Neural progenitor cell (in vitro differentiated cells): ENCODE results near the gene SLC15A3. TPM values are rescaled to one million over a fixed set of nuclear protein-coding genes. Genes with fewer than 3 reads are reported as not detected.

Experiments used
- DNase-seq: peaks from one replicate; pipeline ENCODE4 v3.0.0-alpha.2; 2016; ENCODE audit warnings: low spot score
- H2AFZ ChIP-seq: fragments of 200-600 bp; sonication (generic); replicated peaks from 2 replicates; pipeline ENCODE4 v1.6.1; 2016; ENCODE audit warnings: antibody characterized with exemption
- H3F3A ChIP-seq: fragments of 200-600 bp; sonication (generic); 2 replicates; pipeline ENCODE4 v1.6.1; 2016; ENCODE audit warnings: antibody characterized with exemption, low read depth
- H3K27ac ChIP-seq: fragments of 200-600 bp; sonication (generic); 2 replicates; pipeline ENCODE4 v1.5.1; 2016; ENCODE audit warnings: mild to moderate bottlenecking
- H3K27me3 ChIP-seq: fragments of 200-600 bp; sonication (generic); 2 replicates; pipeline ENCODE4 v1.6.1; 2016; ENCODE audit warnings: mild to moderate bottlenecking, moderate library complexity
- H3K36me3 ChIP-seq: fragments of 200-600 bp; sonication (generic); 2 replicates; pipeline ENCODE4 v1.5.1; 2016
- H3K4me1 ChIP-seq: fragments of 200-600 bp; sonication (generic); 2 replicates; pipeline ENCODE4 v1.6.1; 2016; ENCODE audit warnings: mixed run types
- H3K4me2 ChIP-seq: fragments of 200-600 bp; sonication (generic); 2 replicates; pipeline ENCODE4 v1.6.1; 2016
- H3K4me3 ChIP-seq: fragments of 200-600 bp; sonication (generic); 2 replicates; pipeline ENCODE4 v1.5.1; 2016
- H3K79me2 ChIP-seq: fragments of 200-600 bp; sonication (generic); 2 replicates; pipeline ENCODE4 v1.6.1; 2016; ENCODE audit warnings: low read depth
- H3K9ac ChIP-seq: fragments of 200-600 bp; sonication (generic); 2 replicates; pipeline ENCODE4 v1.6.1; 2016
- H3K9me3 ChIP-seq: fragments of 200-600 bp; sonication (generic); 2 replicates; pipeline ENCODE4 v1.5.1; 2016; ENCODE audit warnings: low read depth
- H4K20me1 ChIP-seq: fragments of 200-600 bp; sonication (generic); 2 replicates; pipeline ENCODE4 v1.6.1; 2016; ENCODE audit warnings: low read depth
- H3K27ac Mint-ChIP-seq: 3 replicates; pipeline ENCODE4 v1.8.0; 2021; ENCODE audit warnings: mixed read lengths
- H3K27me3 Mint-ChIP-seq: 2 replicates; pipeline ENCODE4 v1.8.0; 2022; ENCODE audit warnings: low read depth, mild to moderate bottlenecking, inconsistent platforms, moderate library complexity, mixed read lengths; ENCODE audit not compliant: insufficient read depth
- H3K36me3 Mint-ChIP-seq: 3 replicates; pipeline ENCODE4 v1.8.0; 2021; ENCODE audit warnings: mixed read lengths
- H3K4me1 Mint-ChIP-seq: 3 replicates; pipeline ENCODE4 v1.8.0; 2021; ENCODE audit warnings: mixed read lengths
- H3K4me3 Mint-ChIP-seq: 3 replicates; pipeline ENCODE4 v1.8.0; 2021; ENCODE audit warnings: mild to moderate bottlenecking, moderate library complexity, mixed read lengths
- H3K9me3 Mint-ChIP-seq: 3 replicates; pipeline ENCODE4 v1.8.0; 2020; ENCODE audit warnings: mixed read lengths
- EZH2 ChIP-seq: fragments of 200-600 bp; sonication (generic); IDR thresholded peaks from 2 replicates; pipeline ENCODE4 v1.6.1; 2017; ENCODE audit warnings: antibody characterized with exemption, mild to moderate bottlenecking, moderate library complexity
- EZH2phosphoT487 ChIP-seq: fragments of 200-600 bp; sonication (generic); IDR thresholded peaks from 2 replicates; pipeline ENCODE4 v1.6.1; 2017; ENCODE audit warnings: antibody characterized with exemption
- total RNA-seq: library from RNA; depleted of rRNA; stranded (reverse); fragments of >200 nt; gene quantifications from 2 replicates; pipeline ENCODE4 v1.2.3, GENCODE V29; 2015; ENCODE audit warnings: low replicate concordance
- TF ChIP-seq, protein P1 (sequence below): fragments of 200-600 bp; sonication (generic); IDR thresholded peaks from 2 replicates; pipeline ENCODE4 v1.5.1; 2017; ENCODE audit warnings: antibody characterized with exemption, mild to moderate bottlenecking

SLC15A3 gene
- total RNA-seq, 1 donor from 2014 or later, result 1.4 TPM

GRCh38 chr11:60959431-60959830 is 7.5 kb upstream of the SLC15A3 start:
- Histone ChIP-seq H4K20me1 (no peaks in the 10 kb centered on the region), H3K9me3 (no peaks in the 10 kb centered on the region), H3K9ac (no peak overlapping the region), H3K27me3 (peaks cover 8% of the 10 kb centered on the region), H3K4me2 (no peak overlapping the region), H3K79me2 (no peaks in the 10 kb centered on the region), H2AFZ (no peak overlapping the region), H3K4me1 (no peaks in the 10 kb centered on the region), H3F3A (no peaks in the 10 kb centered on the region), H3K36me3 (no peaks in the 10 kb centered on the region), H3K4me3 (no peak overlapping the region), H3K27ac (no peak overlapping the region)
- no peaks in the 10 kb centered on the region for H3K36me3 Mint-ChIP-seq
- no peak for TF ChIP-seq EZH2
- TF ChIP-seq, protein P1, sequence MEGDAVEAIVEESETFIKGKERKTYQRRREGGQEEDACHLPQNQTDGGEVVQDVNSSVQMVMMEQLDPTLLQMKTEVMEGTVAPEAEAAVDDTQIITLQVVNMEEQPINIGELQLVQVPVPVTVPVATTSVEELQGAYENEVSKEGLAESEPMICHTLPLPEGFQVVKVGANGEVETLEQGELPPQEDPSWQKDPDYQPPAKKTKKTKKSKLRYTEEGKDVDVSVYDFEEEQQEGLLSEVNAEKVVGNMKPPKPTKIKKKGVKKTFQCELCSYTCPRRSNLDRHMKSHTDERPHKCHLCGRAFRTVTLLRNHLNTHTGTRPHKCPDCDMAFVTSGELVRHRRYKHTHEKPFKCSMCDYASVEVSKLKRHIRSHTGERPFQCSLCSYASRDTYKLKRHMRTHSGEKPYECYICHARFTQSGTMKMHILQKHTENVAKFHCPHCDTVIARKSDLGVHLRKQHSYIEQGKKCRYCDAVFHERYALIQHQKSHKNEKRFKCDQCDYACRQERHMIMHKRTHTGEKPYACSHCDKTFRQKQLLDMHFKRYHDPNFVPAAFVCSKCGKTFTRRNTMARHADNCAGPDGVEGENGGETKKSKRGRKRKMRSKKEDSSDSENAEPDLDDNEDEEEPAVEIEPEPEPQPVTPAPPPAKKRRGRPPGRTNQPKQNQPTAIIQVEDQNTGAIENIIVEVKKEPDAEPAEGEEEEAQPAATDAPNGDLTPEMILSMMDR, result no peak
- no peak for TF ChIP-seq EZH2phosphoT487
- H3K27ac Mint-ChIP-seq, result no peak overlapping the region
- no peak for DNase-seq
- no peaks in the 10 kb centered on the region for H3K9me3 Mint-ChIP-seq
- H3K27me3 Mint-ChIP-seq, result peaks cover 6% of the 10 kb centered on the region
- H3K4me3 Mint-ChIP-seq, result no peak overlapping the region
- H3K4me1 Mint-ChIP-seq, result no peaks in the 10 kb centered on the region

- Mint-ChIP-seq H3K9me3 (no peaks in the 10 kb centered on the region), H3K4me1 (peaks cover 12% of the 10 kb centered on the region), H3K36me3 (no peaks in the 10 kb centered on the region), H3K27ac (no peak overlapping the region), H3K4me3 (no peak overlapping the region), H3K27me3 (peaks cover 17% of the 10 kb centered on the region)
- DNase-seq, result no peak
- Histone ChIP-seq H3K9ac (no peak overlapping the region), H3K27ac (no peak overlapping the region), H4K20me1 (no peaks in the 10 kb centered on the region), H3K4me1 (peaks cover 3% of the 10 kb centered on the region), H3K36me3 (no peaks in the 10 kb centered on the region), H3K27me3 (peaks cover 17% of the 10 kb centered on the region), H3F3A (peaks cover 2% of the 10 kb centered on the region), H3K9me3 (no peaks in the 10 kb centered on the region), H2AFZ (no peak overlapping the region), H3K4me2 (no peak overlapping the region), H3K4me3 (no peak overlapping the region), H3K79me2 (no peaks in the 10 kb centered on the region)
- no peak for TF ChIP-seq EZH2phosphoT487
- TF ChIP-seq EZH2, result no peak
- TF ChIP-seq, protein P1, result no peak
Observed at GRCh38 chr11:60957188-60957587, 5.2 kb upstream of the SLC15A3 start.

- TF ChIP-seq EZH2 (no peak), EZH2phosphoT487 (no peak)
- TF ChIP-seq, protein P1, result no peak
- Histone ChIP-seq H3K9ac (no peak overlapping the region), H3K79me2 (no peaks in the 10 kb centered on the region), H3K4me2 (no peak overlapping the region), H3F3A (peaks cover 9% of the 10 kb centered on the region), H3K27me3 (peaks cover 29% of the 10 kb centered on the region), H3K36me3 (no peaks in the 10 kb centered on the region), H4K20me1 (no peaks in the 10 kb centered on the region), H3K4me3 (no peak overlapping the region), H3K27ac (no peak overlapping the region), H3K9me3 (no peaks in the 10 kb centered on the region), H3K4me1 (peaks cover 9% of the 10 kb centered on the region), H2AFZ (no peak overlapping the region)
- Mint-ChIP-seq H3K4me1 (peaks cover 19% of the 10 kb centered on the region), H3K36me3 (no peaks in the 10 kb centered on the region), H3K27ac (no peak overlapping the region), H3K27me3 (peaks cover 27% of the 10 kb centered on the region), H3K9me3 (no peaks in the 10 kb centered on the region), H3K4me3 (no peak overlapping the region)
- DNase-seq, result no peak
Observed at GRCh38 chr11:60955571-60955970, 3.6 kb upstream of the SLC15A3 start.

DNA sequence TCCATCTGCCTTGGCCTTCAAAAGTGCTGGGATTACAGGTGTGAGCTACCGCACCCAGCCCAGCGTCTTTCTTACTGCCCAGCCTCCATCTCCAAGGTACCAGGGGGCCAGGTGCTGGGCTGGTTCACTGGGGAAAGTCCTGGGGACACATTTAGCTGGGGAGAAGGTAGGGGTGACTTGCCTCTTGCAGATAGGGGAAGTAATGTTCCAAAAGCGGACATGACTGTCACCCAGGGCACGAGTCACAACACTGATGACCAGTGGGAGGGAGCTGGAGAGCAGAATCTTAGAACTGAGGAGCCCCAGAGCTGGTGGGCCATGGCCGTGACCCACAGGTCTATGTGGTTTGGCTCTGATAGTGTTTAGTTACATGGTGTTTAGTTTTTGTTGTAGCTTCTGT is 2.4 kb upstream of the SLC15A3 start:
- H3K4me3 ChIP-seq, result no peak overlapping the region
- H3K36me3 Mint-ChIP-seq, result no peaks in the 10 kb centered on the region
- H3K79me2 ChIP-seq, result no peaks in the 10 kb centered on the region
- no peak overlapping the region for H2AFZ ChIP-seq
- no peak overlapping the region for H3K4me2 ChIP-seq
- H3K4me1 Mint-ChIP-seq, result peaks cover 19% of the 10 kb centered on the region
- H3K36me3 ChIP-seq, result no peaks in the 10 kb centered on the region
- H3F3A ChIP-seq, result peaks cover 16% of the 10 kb centered on the region
- H3K9ac ChIP-seq, result no peak overlapping the region
- peaks cover 31% of the 10 kb centered on the region for H3K27me3 Mint-ChIP-seq
- no peak overlapping the region for H3K27ac ChIP-seq
- peaks cover 37% of the 10 kb centered on the region for H3K27me3 ChIP-seq
- H3K27ac Mint-ChIP-seq, result no peak overlapping the region
- no peaks in the 10 kb centered on the region for H4K20me1 ChIP-seq
- no peak overlapping the region for H3K4me3 Mint-ChIP-seq
- TF ChIP-seq, protein P1, result no peak
- TF ChIP-seq EZH2, result no peak
- DNase-seq, result no peak
- H3K9me3 Mint-ChIP-seq, result no peaks in the 10 kb centered on the region
- no peaks in the 10 kb centered on the region for H3K9me3 ChIP-seq
- peaks cover 9% of the 10 kb centered on the region for H3K4me1 ChIP-seq
